GM21528 (cell line): Measurements from ENCODE around the gene SYP.

Experiments used
- ATAC-seq: cut with Tn5 transposase; IDR thresholded peaks from one replicate; pipeline ENCODE4 v1.9.1; 2021; ENCODE audit warnings: mild to moderate bottlenecking, moderate library complexity; ENCODE audit not compliant: unreplicated experiment, low FRiP score

The SYP gene

GRCh38 chrX:49225858-49226257, 25.9 kb upstream of the SYP start:
- ATAC-seq, result no peak

DNA sequence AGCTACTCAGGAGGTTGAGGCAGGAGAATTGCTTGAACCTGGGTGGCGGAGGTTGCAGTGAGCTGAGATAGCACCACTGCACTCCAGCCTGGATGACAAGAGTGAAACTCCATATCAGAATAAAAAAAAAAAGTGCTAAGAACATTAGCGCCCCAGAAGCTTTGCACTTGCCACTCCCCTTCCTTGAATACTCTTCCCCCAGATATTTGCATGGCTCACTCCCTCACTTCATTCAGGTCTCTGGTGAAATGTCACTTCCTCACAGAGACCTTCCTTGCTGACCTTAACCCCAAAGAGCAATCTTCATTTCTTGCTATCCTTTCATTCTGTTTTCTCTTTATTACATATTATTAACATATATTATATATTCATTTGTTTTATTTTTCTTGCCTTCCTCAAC, 21.9 kb upstream of the SYP start:
- no peak for ATAC-seq

DNA sequence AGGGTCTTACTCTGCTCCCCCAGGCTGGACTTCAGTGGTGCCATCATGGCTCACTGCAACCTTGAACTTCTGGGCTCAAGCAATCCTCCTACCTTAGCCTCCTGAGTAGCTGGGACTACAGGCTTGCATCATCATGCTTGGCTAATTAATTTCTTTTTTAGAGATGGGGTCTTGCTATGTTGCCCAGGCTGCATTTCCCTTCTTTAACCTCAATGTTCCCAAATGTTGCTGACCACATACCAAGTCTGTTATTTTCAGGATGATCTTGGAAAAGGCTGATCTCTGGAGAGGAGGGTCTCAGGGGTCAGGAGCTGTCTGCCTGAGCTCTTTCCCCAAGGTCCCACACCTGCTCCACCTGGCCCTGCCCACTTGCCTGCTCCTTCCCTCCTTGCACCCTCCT, 20.1 kb upstream of the SYP start:
- no peak for ATAC-seq

DNA sequence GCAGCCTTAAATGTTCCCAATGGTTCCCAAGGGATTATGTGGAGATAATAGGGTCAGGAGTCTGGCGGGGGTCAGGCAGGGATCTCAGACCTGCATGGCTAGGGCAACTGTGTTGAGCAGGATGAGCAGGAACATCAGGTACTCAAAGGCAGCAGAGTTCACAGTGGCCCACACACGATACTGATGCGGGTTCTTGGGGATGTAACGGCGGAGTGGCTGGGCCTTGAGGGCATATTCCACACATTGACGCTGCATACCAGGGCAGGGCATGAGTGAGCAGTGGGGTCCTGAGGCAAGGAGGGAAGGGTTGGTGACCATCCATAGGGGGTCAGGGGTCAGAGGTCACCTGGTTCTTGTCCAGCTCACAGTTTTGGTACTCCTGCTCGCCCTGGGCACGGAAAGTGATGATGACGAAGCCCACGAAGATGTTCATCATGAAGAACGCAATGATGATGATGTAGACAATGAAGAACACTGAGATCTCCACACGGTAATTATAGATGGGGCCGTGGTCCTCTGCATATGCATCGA, 15.1 kb upstream of the SYP start:
- no peak for ATAC-seq

- ATAC-seq, result no peak
Measured at GRCh38 chrX:49214416-49214815, 14.4 kb upstream of the SYP start.

DNA sequence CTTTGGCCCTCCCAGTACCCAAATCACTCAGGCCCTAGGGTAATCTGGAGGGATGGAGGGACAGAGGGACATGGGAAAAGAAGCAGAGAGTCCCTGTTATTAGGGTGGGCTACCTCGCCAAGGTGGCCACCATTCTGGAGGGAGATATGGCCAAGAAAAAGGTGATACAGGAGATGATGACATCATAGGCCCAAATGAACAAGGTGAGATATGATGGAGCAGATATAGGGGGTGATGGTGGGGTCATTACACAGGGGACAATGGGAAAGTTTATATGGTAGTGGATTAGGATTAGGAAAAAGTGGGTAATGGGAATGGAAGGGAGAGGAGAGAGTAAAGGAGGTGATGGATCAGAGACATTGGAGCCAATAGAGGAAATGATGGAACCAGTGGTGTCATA, 12.9 kb upstream of the SYP start:
- ATAC-seq, result no peak

- ATAC-seq, result no peak
Measured at GRCh38 chrX:49212209-49212608, 12.2 kb upstream of the SYP start.

GRCh38 chrX:49211074-49211473, 11.1 kb upstream of the SYP start:
- ATAC-seq, result no peak

DNA sequence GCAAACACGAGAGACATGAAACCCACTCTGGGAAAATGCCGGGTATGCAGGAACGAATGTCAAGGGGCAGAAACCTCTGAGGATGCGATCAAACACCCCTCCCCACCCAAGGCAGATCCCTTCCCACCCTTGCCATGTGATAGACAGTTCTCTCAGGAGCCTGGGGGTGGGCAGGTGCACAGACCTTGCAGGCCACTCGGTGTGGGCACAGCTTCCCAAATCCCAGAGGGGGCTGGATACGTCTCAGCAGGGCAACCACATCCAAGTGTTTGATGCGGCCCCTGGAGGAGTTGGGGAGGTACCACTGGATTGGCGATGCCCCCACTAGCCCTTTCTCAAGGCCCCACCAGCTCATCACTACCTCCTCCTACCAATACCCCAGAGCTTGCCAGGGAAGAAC, 10.4 kb upstream of the SYP start:
- ATAC-seq, result no peak

GRCh38 chrX:49209434-49210251, 9.7 kb upstream of the SYP start:
- no peak for ATAC-seq

- ATAC-seq, result no peak
Measured at GRCh38 chrX:49208399-49208798, 8.4 kb upstream of the SYP start.

DNA sequence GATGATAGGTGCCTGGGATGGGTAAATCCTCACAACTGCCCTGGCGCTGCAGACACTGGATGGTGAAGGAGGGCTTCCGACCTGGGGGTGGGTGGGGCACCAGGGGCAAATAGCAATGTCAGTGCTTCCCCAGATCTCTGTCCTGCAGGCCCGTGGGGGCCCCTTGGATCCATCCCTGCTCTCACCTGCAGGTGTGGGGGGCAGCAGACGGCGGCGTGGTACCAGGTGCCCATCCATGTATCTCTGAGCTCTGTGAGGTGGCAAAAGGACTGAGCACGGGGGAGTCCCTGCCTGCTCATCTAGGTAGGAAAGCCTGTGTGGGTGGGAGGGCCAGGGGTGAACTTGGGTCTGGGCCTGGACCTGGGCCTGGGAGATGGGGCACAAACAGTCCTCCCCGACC, 6.5 kb upstream of the SYP start:
- no peak for ATAC-seq

- no peak for ATAC-seq
Measured at GRCh38 chrX:49205443-49205842, 5.5 kb upstream of the SYP start.

DNA sequence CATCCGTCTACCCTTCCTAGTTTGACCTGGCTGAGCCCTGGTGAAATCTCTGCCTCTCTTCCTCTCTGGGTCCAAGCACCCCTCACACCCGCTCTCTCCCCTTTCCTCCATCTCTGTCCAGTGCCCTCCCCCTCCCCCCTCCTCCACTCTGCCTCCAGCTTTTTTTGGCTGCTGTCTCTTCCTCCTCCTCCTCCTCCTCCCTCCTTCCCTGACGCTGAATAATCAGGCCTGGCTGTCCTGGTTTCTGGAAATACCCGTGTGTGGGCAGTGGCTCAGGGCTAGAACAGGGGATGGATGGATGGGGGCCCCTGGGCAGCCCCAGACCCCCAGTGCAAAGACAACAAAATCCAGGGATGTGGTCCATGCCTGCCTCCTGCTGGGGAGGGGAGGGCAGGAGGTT, 4.7 kb upstream of the SYP start:
- ATAC-seq, result no peak

- no peak for ATAC-seq
Measured at GRCh38 chrX:49204017-49204416, 4.0 kb upstream of the SYP start.

- ATAC-seq, result no peak
Measured at GRCh38 chrX:49203536-49203935, 3.5 kb upstream of the SYP start.

DNA sequence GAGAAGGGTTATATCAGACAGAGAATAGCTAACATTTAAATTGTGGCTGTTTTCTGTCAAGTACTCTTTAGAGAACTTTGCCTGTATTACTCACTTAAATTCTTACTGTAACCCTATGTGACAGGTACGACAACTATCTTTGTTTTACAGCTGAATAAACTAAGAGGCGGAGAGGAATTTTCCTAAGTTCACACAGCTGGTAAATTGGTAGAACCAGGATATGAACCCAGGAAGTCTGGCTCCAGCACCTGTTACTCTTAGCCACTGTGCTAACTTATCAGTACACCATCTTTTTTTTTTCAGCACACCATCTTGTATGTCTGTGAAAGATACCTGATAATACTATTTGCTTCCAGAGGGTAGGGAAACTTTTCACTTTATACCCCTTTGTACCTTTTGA, 2.0 kb upstream of the SYP start:
- ATAC-seq, result no peak

DNA sequence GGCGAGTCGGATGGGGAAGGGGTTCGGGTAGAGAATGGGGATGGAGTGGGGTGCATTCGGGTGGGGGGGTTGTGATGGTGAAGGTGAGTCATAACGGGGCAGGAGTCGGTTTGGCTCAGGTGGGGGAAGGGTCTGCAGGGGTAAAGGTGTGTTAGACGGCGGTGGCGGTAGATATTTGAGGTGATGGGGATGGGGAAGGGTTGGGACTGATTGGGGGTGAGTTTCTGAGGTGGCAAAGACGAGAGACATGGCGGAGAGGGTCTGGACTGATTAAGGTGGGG, 738 bp downstream of the SYP start:
- ATAC-seq, result no peak

DNA sequence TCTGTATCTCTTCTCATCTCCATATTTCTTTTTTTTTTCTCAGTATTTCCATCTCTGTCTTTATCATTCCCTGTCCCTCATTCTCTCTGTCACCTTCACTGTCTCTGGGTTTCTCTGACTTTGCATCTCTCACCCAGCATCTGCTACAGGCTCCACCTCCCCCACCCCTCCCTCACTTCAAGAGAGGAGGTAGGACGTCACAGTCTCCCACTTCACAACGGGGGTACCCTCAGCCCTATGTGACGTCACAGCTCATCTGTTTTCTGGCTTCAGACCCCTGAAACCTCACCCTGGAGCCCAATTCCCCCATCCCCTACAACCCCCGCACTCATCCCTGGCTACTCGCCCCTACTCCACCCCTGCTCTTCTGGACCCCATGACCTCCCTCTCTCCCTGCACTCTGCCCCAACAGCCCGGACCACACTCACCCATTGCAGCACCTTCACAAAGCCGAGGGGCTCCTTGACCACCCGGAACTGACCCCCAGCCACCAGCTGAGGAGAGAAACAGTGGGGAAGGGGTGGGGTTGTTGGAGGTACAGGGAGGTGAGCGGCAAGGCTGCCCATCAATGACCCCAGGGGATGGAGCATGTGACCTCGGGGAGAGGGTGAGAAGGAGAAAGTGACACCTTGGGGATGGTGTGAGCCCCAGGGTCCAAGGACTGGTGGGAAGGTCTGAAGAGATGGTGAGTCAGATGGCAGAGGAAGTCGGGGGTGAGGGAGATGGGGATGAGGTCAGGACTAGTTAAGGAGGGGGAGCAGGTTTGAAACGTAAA, 1.3 kb downstream of the SYP start:
- no peak for ATAC-seq

- no peak for ATAC-seq
Measured at GRCh38 chrX:49197543-49198087, 2.4 kb downstream of the SYP start.

DNA sequence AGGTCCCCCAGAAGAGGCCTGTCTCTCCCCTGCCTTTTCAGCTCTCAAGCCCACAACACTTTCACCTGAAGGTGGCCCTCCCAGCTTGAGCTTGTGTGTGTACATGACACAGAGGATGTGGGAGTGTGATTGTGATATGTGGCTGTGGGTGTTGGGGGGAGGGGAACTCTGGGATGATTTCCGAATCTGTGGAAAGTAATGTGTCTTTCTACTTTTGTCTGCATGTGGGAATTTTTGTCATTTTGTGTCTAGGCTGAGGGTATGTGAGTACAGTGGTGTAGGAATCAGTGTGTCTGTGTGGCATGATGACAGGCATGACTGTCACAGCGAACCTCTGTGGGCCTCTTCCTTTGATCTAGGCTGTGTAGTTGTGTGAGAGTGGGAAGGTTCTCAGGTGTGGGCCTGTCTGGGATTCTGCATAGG, 6.4 kb downstream of the SYP start:
- no peak for ATAC-seq
